Activated naive CD4-positive, alpha-beta T cell (primary cell): ENCODE data around the gene NSL1.
"Not testable (repeated sequence)": the region's sequence is repeated elsewhere in the genome, so short reads cannot be mapped to it uniquely, and the experiment has no call there.

Experiments used
- DNase-seq, 4 experiments: peaks; one replicate each; lab custom pipeline; 2025; lab: John Stamatoyannopoulos, UW

NSL1 gene, protein sequence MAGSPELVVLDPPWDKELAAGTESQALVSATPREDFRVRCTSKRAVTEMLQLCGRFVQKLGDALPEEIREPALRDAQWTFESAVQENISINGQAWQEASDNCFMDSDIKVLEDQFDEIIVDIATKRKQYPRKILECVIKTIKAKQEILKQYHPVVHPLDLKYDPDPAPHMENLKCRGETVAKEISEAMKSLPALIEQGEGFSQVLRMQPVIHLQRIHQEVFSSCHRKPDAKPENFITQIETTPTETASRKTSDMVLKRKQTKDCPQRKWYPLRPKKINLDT

GRCh38 chr1:212791676-212792395 lies at the start of gene NSL1, which contains the start of gene TATDN3:
Gene NSL1, minus strand, starts transcription at chr1:212791777. Its CDS starts 14 bp downstream, at chr1:212791763.
Gene TATDN3, plus strand, starts transcription at chr1:212791894. Its CDS starts 28 bp downstream, at chr1:212791922.
- DNase-seq: peak; percentile 91 to 96 (median 94)

DNA sequence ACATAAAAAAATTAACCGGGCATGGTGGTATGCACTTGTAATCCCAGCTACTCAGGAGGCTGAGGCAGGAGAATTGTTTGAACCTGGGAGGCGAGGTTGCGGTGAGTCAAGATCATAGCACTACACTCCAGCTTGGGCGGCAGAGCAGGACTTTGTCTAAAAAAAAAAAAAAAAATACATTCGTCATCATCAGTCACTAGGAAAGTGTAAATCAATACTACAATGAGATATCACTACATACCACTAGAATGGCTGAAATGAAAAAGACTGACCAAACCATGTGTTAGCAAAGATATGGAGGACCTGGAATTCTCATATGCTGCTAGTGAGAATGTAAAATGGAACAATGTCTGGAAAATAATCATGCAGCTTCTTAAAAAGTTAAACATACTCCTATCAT lies 46.6 kb upstream of the NSL1 start:
- DNase-seq: no peak

DNA sequence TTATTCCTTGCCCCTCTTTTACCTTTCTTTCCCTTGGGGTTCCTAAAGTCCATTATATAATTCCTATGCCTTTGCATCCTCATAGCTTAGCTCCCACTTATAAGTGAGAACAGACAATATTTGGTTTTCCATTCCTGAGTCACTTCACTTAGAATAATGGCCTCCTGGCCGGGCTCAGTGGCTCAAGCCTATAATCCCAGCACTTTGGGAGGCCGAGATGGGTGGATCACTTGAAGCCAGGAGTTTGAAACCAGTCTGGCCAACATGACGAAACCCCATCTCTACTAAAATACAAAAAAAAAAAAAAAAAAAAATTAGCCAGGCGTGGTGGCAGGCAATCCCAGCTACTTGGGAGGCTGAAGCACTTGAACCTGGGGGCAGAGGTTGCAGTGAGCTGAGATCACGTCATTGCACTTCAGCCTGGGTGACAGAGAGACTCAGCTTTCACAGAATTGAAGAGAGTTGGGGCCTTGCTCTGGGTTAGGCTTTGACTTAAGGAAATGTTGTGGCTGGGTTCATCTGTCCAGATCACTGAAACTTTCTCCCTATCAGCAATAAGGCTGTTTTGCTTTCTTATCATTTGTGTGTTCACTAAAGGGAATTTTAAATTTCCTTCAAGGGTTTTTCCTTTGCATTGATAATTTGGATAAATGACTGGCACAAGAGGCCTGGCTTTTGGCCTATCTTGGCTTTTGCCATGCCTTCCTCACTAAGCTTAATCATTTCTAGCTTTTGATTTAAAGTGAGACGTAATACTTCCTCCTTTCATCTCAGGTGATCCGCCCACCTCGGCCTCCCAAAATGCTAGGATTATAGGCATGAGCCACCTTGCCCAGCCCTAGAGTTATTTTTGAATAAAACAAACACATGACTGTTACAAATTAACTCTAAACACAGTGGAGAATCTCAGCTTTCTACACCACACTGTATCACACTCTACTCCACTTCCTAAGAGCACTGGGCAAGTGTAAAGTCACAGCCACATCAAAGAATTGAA lies 41.9 kb upstream of the NSL1 start:
- DNase-seq: not testable (repeated sequence)

GRCh38 chr1:212828395-212828794 lies 36.8 kb upstream of the NSL1 start:
- no peak for DNase-seq

DNA sequence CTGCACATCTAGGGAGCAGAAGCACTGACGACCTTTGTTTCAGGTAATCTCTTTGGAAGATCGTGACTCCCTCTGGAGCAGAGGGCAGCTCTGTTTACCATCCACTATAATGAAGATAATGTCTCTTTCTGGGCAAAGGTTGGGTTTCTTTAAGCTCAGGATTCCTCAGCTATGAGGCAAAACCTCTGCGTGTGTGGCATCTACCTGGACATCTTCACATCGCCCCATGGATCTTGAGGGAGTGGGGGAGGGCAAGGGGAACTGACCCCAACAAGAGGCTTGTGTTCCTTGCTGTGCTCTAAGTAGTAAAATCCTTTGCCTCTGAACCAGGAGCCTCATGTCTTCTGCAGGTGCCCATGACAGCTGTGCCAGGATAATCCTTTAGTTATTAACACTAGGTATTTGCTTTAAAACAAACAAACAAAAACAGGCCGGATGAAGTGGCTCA lies 36.3 kb upstream of the NSL1 start:
- no peak for DNase-seq

DNA sequence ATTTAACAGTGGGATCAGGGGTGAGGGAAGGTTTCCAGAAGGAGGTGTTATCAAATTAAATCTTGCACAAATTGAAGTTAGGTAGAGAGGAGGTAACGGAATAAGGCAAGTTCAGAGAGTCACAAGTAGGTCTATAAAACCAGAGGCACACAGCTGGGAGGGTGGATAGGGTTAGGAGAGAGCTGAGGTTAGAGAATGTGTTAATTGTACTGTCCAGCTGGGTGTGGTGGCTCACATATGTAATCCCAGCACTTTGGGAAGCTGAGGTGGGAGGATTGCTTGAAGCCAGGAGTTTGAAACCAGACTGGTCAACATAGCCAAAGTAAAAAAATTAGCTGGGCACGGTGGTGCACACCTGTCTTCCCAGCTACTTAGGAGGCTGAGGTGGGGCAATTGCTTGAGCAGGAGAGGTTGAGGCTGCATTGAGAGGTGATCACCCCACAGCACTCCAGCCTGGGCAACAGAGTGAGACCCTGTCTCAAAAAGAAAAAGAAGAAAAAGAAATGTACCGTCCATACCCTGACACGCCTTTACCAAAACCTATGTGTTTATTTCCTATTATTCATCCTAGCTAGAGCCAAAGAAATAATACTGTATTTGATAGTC lies 35.7 kb upstream of the NSL1 start:
- DNase-seq: no peak

GRCh38 chr1:212825798-212826452 lies 34.3 kb upstream of the NSL1 start:
- no peak for DNase-seq

GRCh38 chr1:212824201-212824600 lies 32.6 kb upstream of the NSL1 start:
- no peak for DNase-seq

DNA sequence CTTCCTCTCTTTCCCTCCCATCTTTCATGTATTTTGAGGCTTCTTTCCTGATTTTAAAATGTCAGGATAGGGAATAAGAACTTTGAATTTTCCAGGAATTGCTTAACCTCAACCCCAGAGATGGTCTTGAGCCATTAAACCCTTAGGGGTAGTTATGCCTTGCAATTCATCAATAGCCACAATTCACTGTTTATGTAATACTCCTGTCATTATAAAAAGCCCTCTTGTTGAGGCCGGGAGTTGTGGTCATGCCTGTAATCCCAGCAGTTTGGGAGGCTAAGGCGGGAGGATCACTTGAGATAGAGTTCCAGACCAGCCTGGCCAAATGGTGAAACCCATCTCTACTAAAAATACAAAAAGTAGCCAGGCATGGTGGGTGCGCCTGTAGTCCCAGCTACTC lies 31.4 kb upstream of the NSL1 start:
- no peak for DNase-seq

GRCh38 chr1:212820969-212821368 lies 29.4 kb upstream of the NSL1 start:
- no peak for DNase-seq

DNA sequence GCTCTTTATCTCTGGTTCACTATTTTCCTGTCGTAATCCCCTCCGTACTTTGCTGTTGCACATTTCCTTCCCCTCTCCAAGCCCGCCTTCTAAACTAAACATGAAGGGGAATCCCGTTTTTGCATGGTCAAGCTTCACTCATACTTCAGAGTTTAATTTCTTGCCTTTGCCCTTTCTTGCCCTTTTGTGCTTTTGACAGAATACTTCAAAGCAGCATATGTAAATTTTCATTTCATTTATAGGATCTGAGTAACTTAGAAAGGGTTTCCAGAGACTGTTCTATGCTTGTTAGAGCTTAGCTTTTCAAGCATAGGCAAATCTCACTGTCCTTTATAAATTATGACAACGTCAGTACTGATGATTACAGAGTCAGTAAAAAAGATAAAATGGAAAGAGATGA lies 28.1 kb upstream of the NSL1 start:
- no peak for DNase-seq

- DNase-seq: no peak
These were observed 25.1 kb upstream of the NSL1 start for GRCh38 chr1:212816567-212817278.

- DNase-seq: no peak
These were observed 23.2 kb upstream of the NSL1 start for GRCh38 chr1:212814537-212815334.

DNA sequence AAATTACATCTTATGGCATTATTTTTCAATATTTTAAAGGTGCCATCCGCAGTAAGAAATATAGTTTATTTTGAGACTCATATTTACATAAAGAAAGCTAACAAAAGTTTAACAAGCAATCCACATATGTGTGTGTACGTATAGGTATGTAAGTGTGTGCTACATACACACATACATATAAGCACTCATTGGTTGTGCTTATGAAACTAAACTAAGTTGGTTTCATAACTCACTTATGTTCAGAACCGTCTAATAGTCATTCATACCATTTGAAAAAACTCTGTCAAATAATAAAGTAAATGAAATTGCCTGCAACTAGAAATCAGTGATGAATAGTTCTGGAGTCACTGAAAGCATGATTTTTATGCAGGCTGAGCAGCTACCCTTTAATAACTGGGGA lies 14.2 kb upstream of the NSL1 start:
- DNase-seq: no peak

GRCh38 chr1:212797681-212798080 lies 6.1 kb upstream of the NSL1 start:
- no peak for DNase-seq

DNA sequence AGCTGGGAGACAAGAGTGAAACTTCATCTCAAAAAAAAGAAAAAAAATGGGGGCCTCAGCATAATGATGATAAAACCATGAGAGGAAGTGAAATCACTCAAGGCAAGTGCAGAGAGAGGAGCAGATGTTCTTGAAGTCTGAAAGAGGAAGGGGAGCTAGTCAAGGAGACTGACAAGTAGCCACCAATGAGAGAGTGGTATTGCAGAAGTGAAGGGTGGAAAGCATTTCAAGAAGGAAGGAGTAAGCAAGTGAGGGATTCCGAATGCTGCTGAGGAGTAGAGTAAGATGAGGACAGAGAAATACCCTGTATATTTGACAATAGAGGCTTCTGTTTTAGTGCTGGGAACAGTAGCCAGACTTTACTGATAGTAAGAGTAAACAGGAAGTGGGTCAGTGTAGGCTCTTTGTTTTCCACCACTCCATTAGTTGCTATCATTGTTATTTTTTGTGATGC lies 3.0 kb upstream of the NSL1 start:
- DNase-seq: no peak

DNA sequence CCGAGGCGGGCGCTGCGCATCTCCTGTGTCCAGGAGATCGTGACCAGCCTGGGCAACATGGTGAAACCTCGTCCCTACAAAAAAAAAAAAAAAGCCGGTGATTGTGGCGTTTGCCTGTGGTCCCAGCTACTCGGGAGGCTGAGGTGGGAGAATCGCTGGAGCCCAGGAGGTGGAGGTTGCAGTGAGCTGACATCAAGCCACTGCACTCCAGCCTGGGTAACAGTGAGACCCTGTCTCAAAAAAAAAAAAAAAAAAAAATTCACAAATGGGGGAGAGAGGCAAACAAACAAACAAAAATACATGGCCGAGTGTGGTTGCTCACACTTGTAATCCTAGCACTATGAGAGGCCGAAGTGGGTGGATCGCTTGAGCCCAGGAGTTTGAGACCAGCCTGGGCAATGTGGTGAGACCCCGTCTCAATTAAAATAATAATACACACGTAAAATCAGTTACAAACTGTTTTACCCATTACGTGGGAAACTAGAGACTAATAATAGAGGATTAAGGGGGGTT lies 875 bp upstream of the NSL1 start:
- no peak for DNase-seq

DNA sequence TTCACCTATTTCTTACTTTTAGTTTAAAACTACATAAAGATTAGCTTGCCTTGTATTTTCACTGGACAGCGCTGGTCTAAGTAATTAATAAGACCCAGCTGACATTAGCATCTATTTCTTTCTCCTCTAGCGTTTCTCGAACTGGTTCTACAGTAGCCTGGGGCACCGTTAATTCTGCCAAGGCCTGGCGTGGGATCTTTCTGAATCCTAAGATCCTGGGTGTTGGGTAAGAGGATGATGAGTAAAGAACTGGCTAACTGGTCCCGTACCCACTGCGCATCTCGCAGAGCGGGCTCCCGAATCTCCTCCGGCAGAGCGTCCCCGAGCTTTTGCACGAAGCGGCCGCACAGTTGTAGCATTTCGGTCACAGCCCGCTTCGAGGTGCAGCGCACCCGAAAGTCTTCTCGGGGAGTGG lies 309 bp downstream of the NSL1 start:
- DNase-seq: no peak

DNA sequence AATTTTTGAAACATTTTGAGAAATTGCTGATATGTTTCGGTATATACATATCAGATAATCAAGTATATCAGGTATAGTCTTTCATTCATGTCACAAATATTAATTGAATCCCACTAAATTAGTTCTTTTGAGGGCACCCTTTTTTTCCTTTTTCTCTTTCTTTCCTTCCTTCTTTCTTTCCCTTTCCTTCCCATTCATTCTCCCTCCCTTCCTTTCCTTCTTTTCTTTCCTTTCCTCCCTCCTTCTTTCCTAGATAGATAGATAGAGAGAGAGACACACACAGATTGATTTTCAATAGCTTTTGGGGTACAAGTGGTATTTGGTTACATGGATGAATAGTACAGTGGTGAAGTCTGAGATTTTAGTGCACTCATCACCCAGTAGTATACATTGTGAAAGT lies 5.7 kb downstream of the NSL1 start:
- DNase-seq: no peak
